ENCODE data around the gene CACNG3. TPM values are rescaled to one million over a fixed set of nuclear protein-coding genes. Genes with fewer than 3 reads are reported as not detected.
"Not testable (repeated sequence)": the region's sequence is repeated elsewhere in the genome, so short reads cannot be mapped to it uniquely, and the experiment has no call there.

CACNG3 gene
- total RNA-seq, 1 donor from 2014 or later: not detected

- H3K36me3 Mint-ChIP-seq: no peaks in the 10 kb centered on the region
- H3K9me3 Mint-ChIP-seq: peaks cover 4% of the 10 kb centered on the region
- TF ChIP-seq CTCF (IDR thresholded peaks at IDR 0.05; ENCODE audit: unreplicated experiment): no peak
- H3K4me3 Mint-ChIP-seq: no peak overlapping the region
- peaks cover 33% of the 10 kb centered on the region for H3K27me3 Mint-ChIP-seq (ENCODE audit: low read depth)
- H3K4me1 Mint-ChIP-seq: no peaks in the 10 kb centered on the region
- no peak for DNase-seq (ENCODE audit: low spot score in 2 of 2, unreplicated experiment in 2 of 2)
- H3K27ac Mint-ChIP-seq: no peak overlapping the region
Observed at GRCh38 chr16:24332582-24333090, 76.5 kb downstream of the CACNG3 start.

- no peak for DNase-seq (ENCODE audit: low spot score in 2 of 2, unreplicated experiment in 2 of 2)
- H3K27me3 Mint-ChIP-seq (ENCODE audit: low read depth): peaks cover 15% of the 10 kb centered on the region
- H3K4me1 Mint-ChIP-seq: no peaks in the 10 kb centered on the region
- H3K4me3 Mint-ChIP-seq: no peak overlapping the region
- peaks cover 4% of the 10 kb centered on the region for H3K9me3 Mint-ChIP-seq
- H3K27ac Mint-ChIP-seq: no peak overlapping the region
- no peaks in the 10 kb centered on the region for H3K36me3 Mint-ChIP-seq
- TF ChIP-seq CTCF (IDR thresholded peaks at IDR 0.05; ENCODE audit: unreplicated experiment): no peak
Observed at GRCh38 chr16:24336491-24336890, 80.4 kb downstream of the CACNG3 start.

GRCh38 chr16:24337013-24337412 is 80.9 kb downstream of the CACNG3 start:
- no peak for TF ChIP-seq CTCF (IDR thresholded peaks at IDR 0.05; ENCODE audit: unreplicated experiment)
- Mint-ChIP-seq H3K4me1 (no peaks in the 10 kb centered on the region), H3K27ac (no peak overlapping the region), H3K4me3 (no peak overlapping the region), H3K9me3 (peaks cover 4% of the 10 kb centered on the region), H3K36me3 (no peaks in the 10 kb centered on the region), H3K27me3 (ENCODE audit: low read depth) (peaks cover 11% of the 10 kb centered on the region)
- DNase-seq (ENCODE audit: low spot score in 2 of 2, unreplicated experiment in 2 of 2): no peak

GRCh38 chr16:24343829-24344228 is 87.7 kb downstream of the CACNG3 start:
- not testable (repeated sequence) for H3K27ac Mint-ChIP-seq; H3K36me3 Mint-ChIP-seq; DNase-seq (ENCODE audit: low spot score in 2 of 2, unreplicated experiment in 2 of 2); H3K27me3 Mint-ChIP-seq (ENCODE audit: low read depth); H3K9me3 Mint-ChIP-seq; H3K4me3 Mint-ChIP-seq
- H3K4me1 Mint-ChIP-seq: peaks cover 37% of the 10 kb centered on the region

GRCh38 chr16:24344784-24345183 is 88.6 kb downstream of the CACNG3 start:
- H3K4me3 Mint-ChIP-seq: no peak overlapping the region
- no peaks in the 10 kb centered on the region for H3K9me3 Mint-ChIP-seq
- DNase-seq (ENCODE audit: low spot score in 2 of 2, unreplicated experiment in 2 of 2): no peak
- H3K27me3 Mint-ChIP-seq (ENCODE audit: low read depth): peaks cover 1% of the 10 kb centered on the region
- no peaks in the 10 kb centered on the region for H3K36me3 Mint-ChIP-seq
- H3K27ac Mint-ChIP-seq: no peak overlapping the region
- TF ChIP-seq CTCF (IDR thresholded peaks at IDR 0.05; ENCODE audit: unreplicated experiment): no peak
- peaks cover 42% of the 10 kb centered on the region for H3K4me1 Mint-ChIP-seq

GRCh38 chr16:24345704-24346103 is 89.6 kb downstream of the CACNG3 start:
- H3K36me3 Mint-ChIP-seq: no peaks in the 10 kb centered on the region
- H3K27ac Mint-ChIP-seq: no peak overlapping the region
- H3K9me3 Mint-ChIP-seq: no peaks in the 10 kb centered on the region
- peaks cover 42% of the 10 kb centered on the region for H3K4me1 Mint-ChIP-seq
- peaks cover 1% of the 10 kb centered on the region for H3K27me3 Mint-ChIP-seq (ENCODE audit: low read depth)
- no peak for TF ChIP-seq CTCF (IDR thresholded peaks at IDR 0.05; ENCODE audit: unreplicated experiment)
- DNase-seq (ENCODE audit: low spot score in 2 of 2, unreplicated experiment in 2 of 2): no peak
- H3K4me3 Mint-ChIP-seq: no peak overlapping the region
